Natural killer cell treated with Interleukin-12 subunit alpha and Interleukin-12 subunit beta and Interleukin-15 and Interleukin-18, amount 100 ng/mL, for 72 hours (primary cell): Measurements from ENCODE around the gene TMEM259. TPM values are rescaled to one million over a fixed set of nuclear protein-coding genes. Genes with fewer than 3 reads are reported as not detected.

Source experiments
- ATAC-seq, 2 donors: fragments of 150-1000 bp; cut with Tn5 transposase in 1 of 2; sonication (Bioruptor Pico), chemical (Tn5 transposase) in 1 of 2; 2 replicates each; pipeline ENCODE4 v1.10.0; 2021
- DNase-seq: peaks from one replicate; pipeline ENCODE4 v3.0.0; 2022; ENCODE audit warnings: low spot score
- H3K27ac Mint-ChIP-seq, 2 donors: 1 replicate in 1 of 2; 2 replicates in 1 of 2; pipeline ENCODE4 v1.8.0; 2022; ENCODE audit warnings: mixed read lengths in 2 of 2, mild to moderate bottlenecking in 1 of 2, moderate library complexity in 1 of 2
- H3K27me3 Mint-ChIP-seq, 2 donors: 1 replicate in 1 of 2; 2 replicates in 1 of 2; pipeline ENCODE4 v1.8.0; 2022; ENCODE audit warnings: mixed read lengths in 2 of 2
- H3K36me3 Mint-ChIP-seq: one replicate; pipeline ENCODE4 v1.8.0; 2022; ENCODE audit warnings: mixed read lengths
- H3K4me1 Mint-ChIP-seq, 2 donors: 1 replicate in 1 of 2; 2 replicates in 1 of 2; pipeline ENCODE4 v1.8.0; 2022; ENCODE audit warnings: low read depth in 2 of 2, mixed read lengths in 2 of 2, mild to moderate bottlenecking in 1 of 2
- H3K4me3 Mint-ChIP-seq: one replicate; pipeline ENCODE4 v1.8.0; 2022; ENCODE audit warnings: mixed read lengths
- H3K9me3 Mint-ChIP-seq: 2 replicates; pipeline ENCODE4 v1.8.0; 2022; ENCODE audit warnings: mixed read lengths
- total RNA-seq, 2 donors: library from RNA; stranded (reverse); gene quantifications; one replicate each; pipeline ENCODE4 v1.2.3, GENCODE V29; 2022

The TMEM259 gene
- 100 to 1,000 TPM; 150 to 267 TPM for total RNA-seq

GRCh38 chr19:1020868-1021425, at the start of gene TMEM259:
TMEM259 (minus strand) TSS chr19:1021123; CDS start chr19:1020996, 127 bp downstream.
- Mint-ChIP-seq H3K27ac (peak within 1 kb of the TSS; percentile 93 to 99), H3K36me3 (no peaks in the 10 kb centered on the region)

GRCh38 chr19:1070576-1070930, 49.6 kb upstream of the TMEM259 start:
- Mint-ChIP-seq H3K36me3 (peaks cover 16% of the 10 kb centered on the region), H3K4me1 (peaks cover 25 to 32% of the 10 kb centered on the region in 2 donors), H3K27ac (peak overlapping the region; percentile 88 to 92)

More at GRCh38 chr19:1020868-1021425, at the start of gene TMEM259:
- Mint-ChIP-seq H3K4me3 (peak within 1 kb of the TSS; percentile 99), H3K9me3 (no peaks in the 10 kb centered on the region), H3K4me1 (peaks cover 24 to 28% of the 10 kb centered on the region in 2 donors), H3K27me3 (no peaks in the 10 kb centered on the region)
- DNase-seq, result peak; percentile 99
- peak; percentile 96 for ATAC-seq

GRCh38 chr19:1069009-1069779, 48.3 kb upstream of the TMEM259 start:
- peak; percentile 29 to 41 for ATAC-seq
- Mint-ChIP-seq H3K4me1 (peaks cover 34 to 39% of the 10 kb centered on the region in 2 donors), H3K27me3 (no peaks in the 10 kb centered on the region)

More at GRCh38 chr19:1070576-1070930, 49.6 kb upstream of the TMEM259 start:
- Mint-ChIP-seq H3K4me3 (no peak overlapping the region), H3K27me3 (no peaks in the 10 kb centered on the region), H3K9me3 (no peaks in the 10 kb centered on the region)
- DNase-seq, result no peak
- no peak for ATAC-seq

GRCh38 chr19:1068009-1069001, 47.4 kb upstream of the TMEM259 start:
- Mint-ChIP-seq H3K4me3 (peak overlapping the region; percentile 92), H3K27me3 (no peaks in the 10 kb centered on the region), H3K4me1 (peaks cover 34 to 42% of the 10 kb centered on the region in 2 donors), H3K27ac (peak overlapping the region; percentile 88 to 92), H3K36me3 (peaks cover 13% of the 10 kb centered on the region), H3K9me3 (no peaks in the 10 kb centered on the region)
- ATAC-seq, result peak; percentile 40 to 61
- peak; percentile 89 for DNase-seq

More at GRCh38 chr19:1069009-1069779, 48.3 kb upstream of the TMEM259 start:
- Mint-ChIP-seq H3K27ac (peak overlapping the region; percentile 88 to 92), H3K36me3 (peaks cover 13% of the 10 kb centered on the region), H3K9me3 (no peaks in the 10 kb centered on the region), H3K4me3 (peak overlapping the region; percentile 92)
- peak; percentile 77 for DNase-seq

GRCh38 chr19:1067341-1067957, 46.5 kb upstream of the TMEM259 start:
- peak overlapping the region; percentile 88 to 92 for H3K27ac Mint-ChIP-seq
- H3K27me3 Mint-ChIP-seq, result no peaks in the 10 kb centered on the region
- peak; percentile 62 to 70 for ATAC-seq
- H3K4me3 Mint-ChIP-seq, result peak overlapping the region; percentile 92
- H3K36me3 Mint-ChIP-seq, result peaks cover 13% of the 10 kb centered on the region
- DNase-seq, result no peak
- H3K9me3 Mint-ChIP-seq, result no peaks in the 10 kb centered on the region
- H3K4me1 Mint-ChIP-seq, result peaks cover 31 to 39% of the 10 kb centered on the region in 2 donors

- no peaks in the 10 kb centered on the region for H3K9me3 Mint-ChIP-seq
- peak; percentile 89 for DNase-seq
- H3K27me3 Mint-ChIP-seq, result no peaks in the 10 kb centered on the region
- H3K4me1 Mint-ChIP-seq, result peaks cover 25 to 38% of the 10 kb centered on the region in 2 donors
- H3K36me3 Mint-ChIP-seq, result peaks cover 10% of the 10 kb centered on the region
- peak within 1 kb of the TSS; percentile 92 for H3K4me3 Mint-ChIP-seq
- peak; percentile 77 to 82 for ATAC-seq
- peak within 1 kb of the TSS; percentile 88 to 92 for H3K27ac Mint-ChIP-seq
These were observed 45.9 kb upstream of the TMEM259 start, which contains the start of gene ARHGAP45 for GRCh38 chr19:1066748-1067340. ARHGAP45 (plus strand) TSS chr19:1067167; CDS start chr19:1067406, 239 bp downstream.

- ATAC-seq (no peak), DNase-seq (no peak)
- Mint-ChIP-seq H3K27me3 (no peaks in the 10 kb centered on the region), H3K4me1 (peaks cover 22 to 35% of the 10 kb centered on the region in 2 donors), H3K4me3 (peak overlapping the region; percentile 92), H3K27ac (peak overlapping the region in 1 of 2 donors; percentile 21), H3K9me3 (no peaks in the 10 kb centered on the region), H3K36me3 (peaks cover 7% of the 10 kb centered on the region)
These were observed 45.4 kb upstream of the TMEM259 start for GRCh38 chr19:1066251-1066747.

GRCh38 chr19:1065606-1066109, 44.7 kb upstream of the TMEM259 start:
- peaks cover 22 to 35% of the 10 kb centered on the region in 2 donors for H3K4me1 Mint-ChIP-seq
- peak overlapping the region; percentile 56 for H3K4me3 Mint-ChIP-seq
- peaks cover 7% of the 10 kb centered on the region for H3K36me3 Mint-ChIP-seq
- no peak for ATAC-seq
- no peak for DNase-seq
- peak overlapping the region in 1 of 2 donors; percentile 21 for H3K27ac Mint-ChIP-seq
- H3K27me3 Mint-ChIP-seq, result no peaks in the 10 kb centered on the region
- no peaks in the 10 kb centered on the region for H3K9me3 Mint-ChIP-seq

- DNase-seq (peak; percentile 81), ATAC-seq (peak in 1 of 2 donors; percentile 43)
- no peaks in the 10 kb centered on the region for H3K27me3 Mint-ChIP-seq
- H3K9me3 Mint-ChIP-seq, result no peaks in the 10 kb centered on the region
- H3K27ac Mint-ChIP-seq, result no peak overlapping the region
- peaks cover 22 to 35% of the 10 kb centered on the region in 2 donors for H3K4me1 Mint-ChIP-seq
- H3K36me3 Mint-ChIP-seq, result peaks cover 7% of the 10 kb centered on the region
- H3K4me3 Mint-ChIP-seq, result peak overlapping the region; percentile 56
These were observed 44.0 kb upstream of the TMEM259 start for GRCh38 chr19:1064661-1065605.

GRCh38 chr19:1063909-1064660, 43.2 kb upstream of the TMEM259 start:
- H3K9me3 Mint-ChIP-seq, result no peaks in the 10 kb centered on the region
- DNase-seq, result no peak
- no peaks in the 10 kb centered on the region for H3K27me3 Mint-ChIP-seq
- no peak overlapping the region for H3K27ac Mint-ChIP-seq
- no peak for ATAC-seq
- H3K36me3 Mint-ChIP-seq, result peaks cover 6% of the 10 kb centered on the region
- no peak overlapping the region for H3K4me3 Mint-ChIP-seq
- peaks cover 19 to 31% of the 10 kb centered on the region in 2 donors for H3K4me1 Mint-ChIP-seq
